ENCODE data around the gene STX11.
A peak's percentile ranks its signal among the peaks of the same experiment; 100 is the strongest.

Gene STX11

DNA sequence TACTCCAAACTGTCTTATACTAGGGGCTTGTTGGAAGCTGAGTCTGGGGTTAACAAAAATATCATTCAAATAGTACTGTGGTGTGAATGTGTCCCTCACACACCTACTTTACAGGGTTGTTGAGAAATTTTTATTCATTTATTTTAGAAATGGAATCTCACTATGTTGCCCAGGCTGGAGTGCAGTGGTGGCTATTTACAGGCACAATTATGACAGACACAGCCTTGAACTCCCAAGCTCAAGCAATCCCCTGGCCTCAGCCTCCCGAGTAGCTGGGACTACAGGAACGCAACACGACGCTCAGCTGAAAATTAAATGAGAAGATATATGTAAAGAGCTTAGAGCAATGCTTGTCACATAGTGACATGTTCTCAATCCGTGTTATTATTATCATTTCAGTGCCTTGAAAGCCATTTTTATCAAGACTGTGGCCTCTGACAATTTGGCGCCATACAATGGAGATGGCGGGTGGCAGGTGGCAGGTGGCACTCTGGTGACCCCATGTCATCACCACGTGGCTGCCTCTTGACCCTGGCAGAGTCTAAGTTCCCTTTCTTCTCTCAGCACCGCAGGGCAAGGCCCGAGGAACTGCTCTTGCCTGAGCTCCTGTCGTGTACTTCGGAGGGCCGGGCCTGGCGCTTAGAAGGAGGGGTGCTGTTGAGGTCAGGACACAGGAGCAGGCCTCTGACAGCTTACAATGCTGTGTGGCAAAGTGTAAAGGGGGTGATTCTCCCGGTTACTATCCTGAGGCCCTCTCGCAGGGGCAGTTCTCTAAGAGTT lies 64.5 kb downstream of the STX11 start:
- H3K4me3 ChIP-seq (ENCODE audit: low read depth, low read length) = no peak overlapping the region
- DNase-seq (ENCODE audit: low read depth) = no peak
- TF ChIP-seq CTCF (IDR thresholded peaks at IDR 0.05; ENCODE audit: control insufficient read depth, extremely low read depth, insufficient read depth) = no peak

- no peak for DNase-seq (ENCODE audit: low read depth)
- peak overlapping the region; percentile 56 for H3K4me3 ChIP-seq (ENCODE audit: low read depth, low read length)
- TF ChIP-seq CTCF (IDR thresholded peaks at IDR 0.05; ENCODE audit: control insufficient read depth, extremely low read depth, insufficient read depth) = no peak
Measured at GRCh38 chr6:144215402-144215931, 65.2 kb downstream of the STX11 start.

- peak; percentile 71 for TF ChIP-seq CTCF (IDR thresholded peaks at IDR 0.05; ENCODE audit: control insufficient read depth, extremely low read depth, insufficient read depth)
Measured at GRCh38 chr6:144215932-144216667, 65.8 kb downstream of the STX11 start.

GRCh38 chr6:144216668-144217218 lies 66.4 kb downstream of the STX11 start:
- H3K4me3 ChIP-seq (ENCODE audit: low read depth, low read length) = peak overlapping the region; percentile 56
- no peak for TF ChIP-seq CTCF (IDR thresholded peaks at IDR 0.05; ENCODE audit: control insufficient read depth, extremely low read depth, insufficient read depth)
- DNase-seq (ENCODE audit: low read depth) = no peak

More at GRCh38 chr6:144215932-144216667, 65.8 kb downstream of the STX11 start:
- H3K4me3 ChIP-seq (ENCODE audit: low read depth, low read length) = peak overlapping the region; percentile 56
- DNase-seq (ENCODE audit: low read depth) = peak; percentile 87

DNA sequence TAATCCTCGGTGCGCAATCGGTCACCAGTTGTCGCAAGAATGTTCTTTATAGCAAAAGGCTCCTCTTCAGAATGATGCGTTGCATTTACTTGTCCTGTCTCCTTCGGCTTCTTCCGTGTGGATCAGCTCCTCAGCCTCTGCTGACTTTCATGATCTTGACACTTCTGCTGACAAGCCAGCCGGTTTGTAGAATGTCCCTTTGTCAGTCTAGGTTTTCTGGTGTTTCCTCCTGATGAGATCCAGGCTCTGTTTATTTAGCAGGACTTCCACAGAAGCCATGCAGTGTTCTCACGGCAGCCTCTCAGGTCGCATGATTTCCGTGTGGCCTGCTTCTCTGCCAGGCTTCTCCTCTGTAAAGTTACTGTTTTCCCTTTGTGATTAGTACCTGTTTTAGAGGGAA lies 66.9 kb downstream of the STX11 start:
- DNase-seq (ENCODE audit: low read depth) = no peak
- peak overlapping the region; percentile 56 for H3K4me3 ChIP-seq (ENCODE audit: low read depth, low read length)
- TF ChIP-seq CTCF (IDR thresholded peaks at IDR 0.05; ENCODE audit: control insufficient read depth, extremely low read depth, insufficient read depth) = no peak

DNA sequence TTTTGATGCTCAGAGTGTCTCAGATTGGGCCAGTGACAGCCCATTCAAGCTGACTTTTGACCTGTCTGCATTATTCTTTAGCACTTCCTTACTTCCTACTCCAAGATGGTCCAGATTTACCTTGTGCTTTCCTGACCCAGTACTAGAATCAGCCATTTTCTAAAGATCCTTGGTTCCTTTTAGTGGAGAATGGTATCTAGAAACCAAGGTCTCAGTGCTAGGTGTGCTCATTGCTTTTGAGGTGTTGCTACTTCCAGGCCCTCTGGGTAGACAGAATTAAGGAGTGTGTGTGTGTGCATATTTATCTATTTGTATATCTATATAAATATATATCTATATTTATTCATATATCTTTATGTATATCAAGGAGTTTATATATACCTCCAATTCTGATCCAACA lies 67.5 kb downstream of the STX11 start:
- no peak overlapping the region for H3K4me3 ChIP-seq (ENCODE audit: low read depth, low read length)
- no peak for DNase-seq (ENCODE audit: low read depth)
- TF ChIP-seq CTCF (IDR thresholded peaks at IDR 0.05; ENCODE audit: control insufficient read depth, extremely low read depth, insufficient read depth) = no peak

Measured in LNCaP clone FGC (cell line).